OCI-LY3 (cell line): ENCODE measurements around the gene WDR72.

Source experiments
- CTCF ChIP-seq: fragments of 200-600, 300-600 bp; sonication (generic); IDR thresholded peaks from 2 replicates; pipeline ENCODE4 v1.5.1; 2014; ENCODE audit warnings: antibody characterized with exemption, low read length, low read depth
- EZH2phosphoT487 ChIP-seq: fragments of 200-600 bp; shearing (Covaris generic); IDR thresholded peaks from 2 replicates; pipeline ENCODE4 v1.6.1; 2018; ENCODE audit warnings: antibody characterized with exemption, mixed run types, low read depth

GRCh38 chr15:53581513-53581912, 177.9 kb downstream of the WDR72 start:
- TF ChIP-seq CTCF: no peak
- TF ChIP-seq EZH2phosphoT487: no peak
